Activated T-cell treated with anti-CD3 and anti-CD28 coated beads for 48 hours (primary cell): ENCODE measurements around the gene KRTAP23-1.

Experiments
- DNase-seq: peaks from one replicate; pipeline ENCODE4 v3.0.0-alpha.2; 2020; ENCODE audit warnings: low read depth

The KRTAP23-1 gene

DNA sequence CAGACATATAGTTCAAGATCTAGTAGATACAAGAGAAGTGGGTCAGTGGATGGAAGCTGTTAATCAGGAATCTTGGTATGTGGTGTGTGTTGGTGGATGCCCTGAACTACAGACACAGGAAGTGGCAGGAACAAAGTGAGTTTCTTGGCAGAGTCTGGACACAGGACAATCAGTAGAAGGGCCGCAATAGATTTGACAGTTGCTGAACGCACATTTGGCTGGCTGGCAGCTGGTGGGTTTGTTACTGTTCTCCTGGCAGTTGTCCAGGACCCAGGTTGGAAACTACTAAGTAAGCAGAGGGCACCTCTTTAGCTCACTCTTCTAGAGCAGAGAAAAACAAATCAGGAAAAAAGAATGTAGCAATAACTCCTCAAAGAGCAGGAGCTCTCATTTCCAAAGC, 41.5 kb downstream of the KRTAP23-1 start:
- no peak for DNase-seq

DNA sequence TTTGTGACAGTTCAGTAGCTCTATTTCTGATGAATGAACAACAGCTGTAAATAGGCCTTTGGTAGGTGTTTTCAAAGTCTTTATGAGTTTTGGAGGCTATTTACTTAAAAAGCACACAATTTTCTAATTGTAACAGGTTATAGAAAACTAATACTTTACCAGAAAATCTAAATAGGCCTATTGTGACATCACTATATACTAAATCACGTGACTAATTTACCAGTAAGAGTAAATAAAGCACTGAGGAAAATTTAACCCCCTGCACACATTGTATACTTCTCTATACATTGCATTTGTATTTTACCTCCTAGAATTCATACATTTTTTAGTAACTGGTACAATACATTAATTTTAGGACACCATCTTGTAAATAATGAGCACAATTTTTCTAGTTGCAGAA, 43.3 kb downstream of the KRTAP23-1 start:
- DNase-seq: no peak
